Trophoblast cell (in vitro differentiated cells and primary cell): ENCODE data around the gene ARID3B.
A peak's percentile ranks its signal among the peaks of the same experiment; 100 is the strongest.

Experiments
- DNase-seq, 2 donors: peaks; one replicate each; pipeline ENCODE4 v3.0.0-alpha.2; 2016
- H2AFZ ChIP-seq: 2 replicates; pipeline ENCODE4 v1.6.1; 2013; ENCODE audit warnings: low read length, moderate library complexity, mild to moderate bottlenecking; ENCODE audit not compliant: insufficient read depth, poor library complexity
- H2AK5ac ChIP-seq: 2 replicates; pipeline ENCODE4 v1.6.1; 2013; ENCODE audit warnings: mild to moderate bottlenecking, low read length
- H2BK120ac ChIP-seq: 2 replicates; pipeline ENCODE4 v1.6.1; 2013; ENCODE audit warnings: low read length, mild to moderate bottlenecking, moderate library complexity; ENCODE audit not compliant: insufficient read depth, poor library complexity
- H2BK12ac ChIP-seq: 2 replicates; pipeline ENCODE4 v1.6.1; 2013; ENCODE audit warnings: mild to moderate bottlenecking, low read length, moderate library complexity
- H2BK5ac ChIP-seq: 2 replicates; pipeline ENCODE4 v1.6.1; 2013; ENCODE audit warnings: low read length, low read depth, moderate library complexity, mild to moderate bottlenecking; ENCODE audit not compliant: poor library complexity
- H3K14ac ChIP-seq: 2 replicates; pipeline ENCODE4 v1.6.1; 2013; ENCODE audit warnings: mild to moderate bottlenecking, low read length
- H3K18ac ChIP-seq: 2 replicates; pipeline ENCODE4 v1.6.1; 2013; ENCODE audit warnings: mild to moderate bottlenecking, low read length
- H3K23ac ChIP-seq: 2 replicates; pipeline ENCODE4 v1.6.1; 2013; ENCODE audit warnings: low read length
- H3K27ac ChIP-seq: 2 replicates; pipeline ENCODE4 v1.5.1; 2013; ENCODE audit warnings: low read depth, mild to moderate bottlenecking, inconsistent platforms, low read length, moderate library complexity
- H3K27me3 ChIP-seq: 2 replicates; pipeline ENCODE4 v1.6.1; 2013; ENCODE audit warnings: inconsistent platforms, mild to moderate bottlenecking, low read length, moderate library complexity; ENCODE audit not compliant: insufficient read depth
- H3K36me3 ChIP-seq, 2 experiments: 1 replicate in 1 of 2; 2 replicates in 1 of 2; pipeline ENCODE4 v1.6.1; 2013; ENCODE audit warnings: low read length in 2 of 2, mild to moderate bottlenecking in 2 of 2, moderate library complexity in 1 of 2; ENCODE audit not compliant: insufficient read depth in 2 of 2, control insufficient read depth in 1 of 2
- H3K4ac ChIP-seq: 2 replicates; pipeline ENCODE4 v1.6.1; 2013; ENCODE audit warnings: low read depth, mild to moderate bottlenecking, low read length, moderate library complexity
- H3K4me1 ChIP-seq, 2 experiments: 1 replicate in 1 of 2; 2 replicates in 1 of 2; pipeline ENCODE4 v1.6.1; 2013; ENCODE audit warnings: low read length in 2 of 2, mild to moderate bottlenecking in 2 of 2, moderate library complexity in 1 of 2; ENCODE audit not compliant: insufficient read depth in 2 of 2, control insufficient read depth in 1 of 2
- H3K4me2 ChIP-seq: 2 replicates; pipeline ENCODE4 v1.6.1; 2013; ENCODE audit warnings: inconsistent platforms, mild to moderate bottlenecking, low read length, moderate library complexity
- H3K4me3 ChIP-seq: 2 replicates; pipeline ENCODE4 v1.5.1; 2013; ENCODE audit warnings: mild to moderate bottlenecking, low read depth, low read length, inconsistent platforms
- H3K79me1 ChIP-seq: one replicate; pipeline ENCODE4 v1.6.1; 2013; ENCODE audit warnings: low read length
- H3K79me2 ChIP-seq: 2 replicates; pipeline ENCODE4 v1.6.1; 2013; ENCODE audit warnings: low read length, mild to moderate bottlenecking; ENCODE audit not compliant: control insufficient read depth, insufficient read depth, poor library complexity
- H3K9ac ChIP-seq: 2 replicates; pipeline ENCODE4 v1.6.1; 2013; ENCODE audit warnings: mild to moderate bottlenecking, low read length
- H3K9me3 ChIP-seq: 2 replicates; pipeline ENCODE4 v1.6.1; 2013; ENCODE audit warnings: low read depth, mild to moderate bottlenecking, control low read depth, inconsistent platforms, low read length; ENCODE audit not compliant: insufficient read depth
- H4K12ac ChIP-seq: 2 replicates; pipeline ENCODE4 v1.6.1; 2013; ENCODE audit warnings: low read depth, mild to moderate bottlenecking, low read length, moderate library complexity
- H4K8ac ChIP-seq: 2 replicates; pipeline ENCODE4 v1.6.1; 2013; ENCODE audit warnings: low read depth, mild to moderate bottlenecking, low read length, moderate library complexity
- H4K91ac ChIP-seq: one replicate; pipeline ENCODE4 v1.6.1; 2013; ENCODE audit warnings: low read depth, mild to moderate bottlenecking, low read length, moderate library complexity
- WGBS: extraction: QIAGEN DNeasy Blood & Tissue Kit; methylation state at CpG from one replicate; pipeline ENCODE4 v1.1.7; 2013; ENCODE audit warnings: missing lambda C conversion rate; ENCODE audit not compliant: insufficient read length, insufficient coverage; ENCODE audit errors: extremely low coverage; 5-methylcytosine and 5-hydroxymethylcytosine counted together

ARID3B gene

GRCh38 chr15:74543043-74543422 lies 2.0 kb downstream of the ARID3B start:
- Histone ChIP-seq H3K27me3 (no peaks in the 10 kb centered on the region), H3K18ac (no peak overlapping the region), H2AK5ac (no peak overlapping the region), H3K4me3 (no peak overlapping the region), H3K14ac (no peak overlapping the region), H3K4ac (peak overlapping the region; percentile 49), H2BK120ac (no peak overlapping the region), H3K4me1 (peaks cover 4 to 13% of the 10 kb centered on the region in 2 experiments), H3K9me3 (no peaks in the 10 kb centered on the region), H3K79me1 (peaks cover 10% of the 10 kb centered on the region), H4K8ac (no peak overlapping the region), H2BK5ac (no peak overlapping the region), H3K9ac (no peak overlapping the region), H3K23ac (no peak overlapping the region), H4K12ac (no peak overlapping the region), H4K91ac (no peak overlapping the region), H3K79me2 (peaks cover 18% of the 10 kb centered on the region), H2AFZ (no peak overlapping the region), H3K27ac (no peak overlapping the region), H2BK12ac (no peak overlapping the region), H3K36me3 (peaks cover 18 to 19% of the 10 kb centered on the region in 2 experiments), H3K4me2 (peak overlapping the region; percentile 74)
- no peak for DNase-seq
- WGBS, result no CpG with 5 or more reads among the region's 3 CpGs

GRCh38 chr15:74543583-74543982 lies 2.6 kb downstream of the ARID3B start:
- Histone ChIP-seq H3K4me2 (no peak overlapping the region), H3K79me1 (peaks cover 10% of the 10 kb centered on the region), H4K91ac (no peak overlapping the region), H2BK120ac (no peak overlapping the region), H3K4ac (peak overlapping the region; percentile 0), H2BK12ac (no peak overlapping the region), H4K8ac (no peak overlapping the region), H2AK5ac (no peak overlapping the region), H2AFZ (no peak overlapping the region), H3K9me3 (no peaks in the 10 kb centered on the region), H3K4me1 (peaks cover 4 to 13% of the 10 kb centered on the region in 2 experiments), H3K14ac (no peak overlapping the region), H4K12ac (no peak overlapping the region), H2BK5ac (no peak overlapping the region), H3K4me3 (no peak overlapping the region), H3K79me2 (peaks cover 18% of the 10 kb centered on the region), H3K27me3 (no peaks in the 10 kb centered on the region), H3K23ac (no peak overlapping the region), H3K27ac (no peak overlapping the region), H3K36me3 (peaks cover 22 to 24% of the 10 kb centered on the region in 2 experiments), H3K9ac (no peak overlapping the region), H3K18ac (no peak overlapping the region)
- 100% methylated on average over 1 of the region's 3 CpGs for WGBS
- no peak for DNase-seq

GRCh38 chr15:74545086-74545485 lies 4.1 kb downstream of the ARID3B start:
- H3K4me2 ChIP-seq, result no peak overlapping the region
- H2AFZ ChIP-seq, result no peak overlapping the region
- no peak for DNase-seq
- H3K9me3 ChIP-seq, result no peaks in the 10 kb centered on the region
- H3K9ac ChIP-seq, result no peak overlapping the region
- H2AK5ac ChIP-seq, result no peak overlapping the region
- H3K14ac ChIP-seq, result no peak overlapping the region
- no peak overlapping the region for H2BK5ac ChIP-seq
- H4K12ac ChIP-seq, result no peak overlapping the region
- H3K4me1 ChIP-seq, result peaks cover 2 to 10% of the 10 kb centered on the region in 2 experiments
- H4K8ac ChIP-seq, result no peak overlapping the region
- no peak overlapping the region for H3K27ac ChIP-seq
- peaks cover 18% of the 10 kb centered on the region for H3K79me2 ChIP-seq
- H3K36me3 ChIP-seq, result peaks cover 28 to 32% of the 10 kb centered on the region in 2 experiments
- H3K23ac ChIP-seq, result no peak overlapping the region
- H3K4me3 ChIP-seq, result no peak overlapping the region
- no peaks in the 10 kb centered on the region for H3K27me3 ChIP-seq
- no peak overlapping the region for H2BK12ac ChIP-seq
- H3K4ac ChIP-seq, result no peak overlapping the region
- peaks cover 10% of the 10 kb centered on the region for H3K79me1 ChIP-seq
- H3K18ac ChIP-seq, result no peak overlapping the region
- no peak overlapping the region for H4K91ac ChIP-seq
- H2BK120ac ChIP-seq, result no peak overlapping the region

- no peak overlapping the region for H3K18ac ChIP-seq
- H2BK5ac ChIP-seq, result no peak overlapping the region
- peak; percentile 91 to 95 for DNase-seq
- H3K4me1 ChIP-seq, result peaks cover 2 to 9% of the 10 kb centered on the region in 2 experiments
- H4K91ac ChIP-seq, result no peak overlapping the region
- H3K9ac ChIP-seq, result no peak overlapping the region
- no peak overlapping the region for H4K12ac ChIP-seq
- no peak overlapping the region for H2AFZ ChIP-seq
- H3K23ac ChIP-seq, result no peak overlapping the region
- H4K8ac ChIP-seq, result no peak overlapping the region
- peaks cover 12% of the 10 kb centered on the region for H3K79me2 ChIP-seq
- H3K79me1 ChIP-seq, result peaks cover 7% of the 10 kb centered on the region
- H3K27ac ChIP-seq, result no peak overlapping the region
- no peak overlapping the region for H3K14ac ChIP-seq
- H3K4me3 ChIP-seq, result no peak overlapping the region
- H2AK5ac ChIP-seq, result no peak overlapping the region
- peaks cover 30 to 40% of the 10 kb centered on the region in 2 experiments for H3K36me3 ChIP-seq
- H3K4ac ChIP-seq, result peak overlapping the region; percentile 49
- no CpG with 5 or more reads among the region's 23 CpGs for WGBS
- no peaks in the 10 kb centered on the region for H3K9me3 ChIP-seq
- H3K4me2 ChIP-seq, result no peak overlapping the region
- no peak overlapping the region for H2BK12ac ChIP-seq
- H2BK120ac ChIP-seq, result no peak overlapping the region
- H3K27me3 ChIP-seq, result no peaks in the 10 kb centered on the region
Measured at GRCh38 chr15:74545776-74546656, 5.0 kb downstream of the ARID3B start.
